Measurements from ENCODE around the gene NCAPD2.

NCAPD2 gene

GRCh38 chr12:6528539-6529235 lies 34.8 kb downstream of the NCAPD2 start:
- TF ChIP-seq CTCF (IDR thresholded peaks at IDR 0.05): no peak

GRCh38 chr12:6529291-6529737 lies 35.4 kb downstream of the NCAPD2 start:
- TF ChIP-seq CTCF (IDR thresholded peaks at IDR 0.05): no peak

- TF ChIP-seq CTCF (IDR thresholded peaks at IDR 0.05): no peak
Observed at GRCh38 chr12:6530576-6531260, 36.8 kb downstream of the NCAPD2 start.

- TF ChIP-seq CTCF (IDR thresholded peaks at IDR 0.05): no peak
Observed at GRCh38 chr12:6532051-6532926, 38.4 kb downstream of the NCAPD2 start.

DNA sequence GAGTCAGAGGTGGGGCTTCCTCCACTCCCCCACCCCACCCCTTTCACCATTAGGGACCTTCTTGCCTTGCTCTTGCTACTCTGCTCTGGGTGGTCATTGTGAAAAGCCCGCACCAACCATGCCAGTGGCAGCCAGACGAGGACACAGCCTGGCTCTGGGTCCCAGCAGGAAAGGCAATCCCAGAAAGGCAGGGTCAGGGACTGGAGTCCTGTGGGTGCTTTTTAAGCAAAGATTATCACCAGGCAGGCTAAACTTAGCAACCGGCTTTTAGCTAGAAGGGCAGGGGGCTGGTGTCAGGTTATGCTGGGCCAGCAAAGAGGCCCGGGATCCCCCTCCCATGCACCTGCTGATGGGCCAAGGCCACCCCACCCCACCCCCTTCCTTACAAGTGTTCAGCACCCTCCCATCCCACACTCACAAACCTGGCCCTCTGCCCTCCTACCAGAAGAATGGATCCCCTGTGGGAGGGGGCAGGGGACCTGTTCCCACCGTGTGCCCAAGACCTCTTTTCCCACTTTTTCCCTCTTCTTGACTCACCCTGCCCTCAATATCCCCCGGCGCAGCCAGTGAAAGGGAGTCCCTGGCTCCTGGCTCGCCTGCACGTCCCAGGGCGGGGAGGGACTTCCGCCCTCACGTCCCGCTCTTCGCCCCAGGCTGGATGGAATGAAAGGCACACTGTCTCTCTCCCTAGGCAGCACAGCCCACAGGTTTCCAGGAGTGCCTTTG lies 39.2 kb downstream of the NCAPD2 start:
- TF ChIP-seq CTCF (IDR thresholded peaks at IDR 0.05): no peak

GRCh38 chr12:6533653-6533922 lies 39.7 kb downstream of the NCAPD2 start:
- TF ChIP-seq CTCF (IDR thresholded peaks at IDR 0.05): no peak
